Stimulated activated naive CD4-positive, alpha-beta T cell (primary cell): ENCODE data around the gene STIMATE.

Experiments used
- DNase-seq, 6 experiments: peaks; one replicate each; lab custom pipeline; 2025; lab: John Stamatoyannopoulos, UW

The STIMATE gene

GRCh38 chr3:52893723-52894122 lies 3.6 kb downstream of the STIMATE start:
- no peak for DNase-seq

GRCh38 chr3:52892625-52893311 lies 4.6 kb downstream of the STIMATE start:
- peak in 2 of 6 experiments; percentile 13 to 37 for DNase-seq

GRCh38 chr3:52892290-52892624 lies 5.1 kb downstream of the STIMATE start:
- no peak for DNase-seq

GRCh38 chr3:52891615-52892081 lies 5.7 kb downstream of the STIMATE start:
- no peak for DNase-seq

- no peak for DNase-seq
Observed at GRCh38 chr3:52891164-52891563, 6.2 kb downstream of the STIMATE start.

- DNase-seq: no peak
Observed at GRCh38 chr3:52890735-52891134, 6.6 kb downstream of the STIMATE start.

GRCh38 chr3:52889901-52890300 lies 7.4 kb downstream of the STIMATE start:
- no peak for DNase-seq

GRCh38 chr3:52887166-52887565 lies 10.2 kb downstream of the STIMATE start:
- no peak for DNase-seq

- DNase-seq: no peak
Observed at GRCh38 chr3:52886049-52886730, 11.2 kb downstream of the STIMATE start.

GRCh38 chr3:52882377-52882776 lies 15.0 kb downstream of the STIMATE start:
- DNase-seq: no peak

- no peak for DNase-seq
Observed at GRCh38 chr3:52881871-52882270, 15.5 kb downstream of the STIMATE start.

GRCh38 chr3:52880474-52880873 lies 16.9 kb downstream of the STIMATE start:
- no peak for DNase-seq

- no peak for DNase-seq
Observed at GRCh38 chr3:52880047-52880446, 17.3 kb downstream of the STIMATE start.

GRCh38 chr3:52879581-52879980 lies 17.8 kb downstream of the STIMATE start:
- no peak for DNase-seq

- DNase-seq: no peak
Observed at GRCh38 chr3:52879090-52879489, 18.3 kb downstream of the STIMATE start.

GRCh38 chr3:52877085-52877484 lies 20.3 kb downstream of the STIMATE start:
- no peak for DNase-seq

GRCh38 chr3:52874864-52875587 lies 22.3 kb downstream of the STIMATE start:
- DNase-seq: no peak

- no peak for DNase-seq
Observed at GRCh38 chr3:52874160-52874701, 23.1 kb downstream of the STIMATE start.

GRCh38 chr3:52873433-52874159 lies 23.8 kb downstream of the STIMATE start:
- DNase-seq: no peak

GRCh38 chr3:52872245-52872644 lies 25.1 kb downstream of the STIMATE start:
- no peak for DNase-seq

- DNase-seq: no peak
Observed at GRCh38 chr3:52871761-52872160, 25.6 kb downstream of the STIMATE start.

- no peak for DNase-seq
Observed at GRCh38 chr3:52870471-52870870, 26.9 kb downstream of the STIMATE start.
